GM21786 (cell line): ENCODE measurements around the gene LYZL2.
"Not testable (repeated sequence)": the region's sequence is repeated elsewhere in the genome, so short reads cannot be mapped to it uniquely, and the experiment has no call there.

ENCODE experiments used
- ATAC-seq: cut with Tn5 transposase; IDR thresholded peaks from one replicate; pipeline ENCODE4 v1.9.1; 2021; ENCODE audit not compliant: unreplicated experiment

The LYZL2 gene

GRCh38 chr10:30629653-30630052 lies at the start of gene LYZL2:
Gene LYZL2, minus strand, starts transcription at chr10:30629753. Its CDS starts 2,838 bp downstream, at chr10:30626915.
- ATAC-seq = no peak

DNA sequence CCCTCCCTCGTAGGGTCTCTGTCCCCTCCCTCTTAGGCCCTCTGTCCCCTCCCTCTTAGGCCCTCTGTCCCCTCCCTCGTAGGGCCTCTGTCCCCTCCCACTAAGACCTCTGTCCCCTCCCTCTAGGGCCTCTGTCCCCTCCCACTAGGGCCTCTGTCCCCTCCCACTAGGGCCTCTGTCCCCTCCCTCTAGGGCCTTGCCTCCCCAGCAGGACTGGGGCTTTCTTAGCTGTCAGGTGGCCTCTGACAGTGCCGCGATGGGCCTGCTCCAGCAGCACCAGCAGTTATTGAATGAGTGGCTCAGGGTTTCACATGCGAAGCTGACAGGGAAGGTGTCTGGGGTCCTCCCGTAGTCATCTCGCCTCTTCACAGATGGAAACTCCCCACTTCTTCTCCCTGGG lies 48.1 kb upstream of the LYZL2 start:
- ATAC-seq = not testable (repeated sequence)

- ATAC-seq = not testable (repeated sequence)
These were observed 47.6 kb upstream of the LYZL2 start for GRCh38 chr10:30677146-30677545.

DNA sequence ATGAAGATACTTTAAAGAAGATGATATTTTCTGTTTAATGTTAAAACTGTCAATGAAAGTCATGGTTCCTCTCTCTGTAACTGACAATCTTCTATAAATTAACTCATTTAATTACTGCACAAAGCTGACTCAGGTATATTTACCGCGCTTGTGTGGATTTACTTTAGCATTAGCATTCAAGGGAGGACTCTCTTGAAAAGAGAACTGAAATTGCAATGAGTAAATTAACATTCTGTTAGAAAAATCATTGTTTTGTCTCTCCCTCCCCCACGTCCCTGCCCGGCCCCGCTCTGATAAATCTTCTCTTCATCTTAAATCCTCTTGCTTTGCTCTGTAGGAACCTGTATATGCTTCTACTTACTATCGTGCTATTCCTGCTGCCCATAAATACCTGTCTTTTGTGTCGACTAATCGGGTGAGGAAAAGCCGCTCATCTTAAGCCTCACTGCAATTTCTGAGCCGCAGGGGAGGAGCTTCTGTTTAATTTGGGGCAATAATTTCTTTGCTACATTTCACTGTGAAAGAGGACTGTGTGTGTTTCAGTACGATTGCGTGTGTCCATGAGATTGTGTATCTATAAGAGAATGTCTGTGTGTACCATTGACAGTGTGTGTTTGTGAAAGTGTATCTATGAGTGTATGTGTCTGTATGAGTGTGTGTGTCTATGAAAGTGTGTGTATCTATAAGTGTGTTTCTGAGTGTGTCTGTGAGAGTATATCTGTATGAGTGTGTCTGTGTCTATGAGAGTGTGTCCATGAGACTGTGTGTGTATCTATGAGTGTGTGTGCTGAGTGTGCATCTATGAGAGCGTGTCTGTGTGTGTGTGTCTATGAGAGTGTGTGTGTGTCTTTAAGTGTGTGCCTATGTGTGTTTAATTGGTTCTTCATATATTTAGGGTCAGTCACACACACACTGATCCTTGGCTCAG lies 46.5 kb upstream of the LYZL2 start:
- no peak for ATAC-seq

- ATAC-seq = no peak
These were observed 45.2 kb upstream of the LYZL2 start for GRCh38 chr10:30674796-30675195.

DNA sequence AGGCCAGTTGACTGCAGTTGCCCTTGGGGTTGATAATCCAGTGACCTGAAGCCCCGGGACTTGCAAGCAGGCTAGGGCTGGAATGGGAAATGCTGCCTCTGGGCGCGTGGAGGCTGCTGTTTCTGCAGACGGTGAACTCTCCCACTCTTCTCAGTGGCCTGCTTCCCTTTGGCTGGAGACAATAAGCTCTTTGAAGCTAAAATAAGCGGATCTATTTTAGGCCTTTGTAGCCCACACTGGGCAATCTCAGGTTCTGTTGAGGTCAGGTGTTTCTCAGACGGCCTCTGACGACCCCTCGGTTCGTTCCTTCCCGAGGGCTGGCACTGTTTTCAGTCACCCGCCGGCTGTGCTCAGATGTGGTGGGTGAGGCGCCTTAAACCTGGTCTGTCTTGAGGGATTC lies 43.7 kb upstream of the LYZL2 start:
- not testable (repeated sequence) for ATAC-seq

GRCh38 chr10:30672338-30672737 lies 42.8 kb upstream of the LYZL2 start:
- not testable (repeated sequence) for ATAC-seq

GRCh38 chr10:30671026-30671616 lies 41.6 kb upstream of the LYZL2 start:
- no peak for ATAC-seq

- not testable (repeated sequence) for ATAC-seq
These were observed 38.4 kb upstream of the LYZL2 start for GRCh38 chr10:30667982-30668381.

GRCh38 chr10:30663403-30663802 lies 33.9 kb upstream of the LYZL2 start:
- ATAC-seq = peak; percentile 80

- no peak for ATAC-seq
These were observed 33.3 kb upstream of the LYZL2 start for GRCh38 chr10:30662814-30663213.

DNA sequence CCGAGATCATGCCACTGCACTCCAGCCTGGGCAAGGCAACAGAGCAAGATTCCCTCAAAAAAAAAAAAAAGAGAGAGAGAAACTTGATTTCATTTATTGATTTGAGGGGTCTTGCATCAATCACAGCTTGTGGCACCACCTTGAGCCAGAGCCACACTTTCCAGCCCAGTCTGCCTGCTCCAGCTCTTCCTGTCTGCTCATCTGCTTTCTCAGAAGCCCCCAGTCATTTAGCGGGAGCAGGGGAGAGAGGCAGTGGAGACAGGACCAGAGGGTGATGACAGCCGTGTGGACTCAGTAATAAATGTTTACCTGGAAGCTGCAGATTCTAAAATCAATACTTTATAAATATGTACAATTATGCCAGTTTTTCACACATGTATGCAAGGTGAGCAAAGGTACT lies 30.8 kb upstream of the LYZL2 start:
- ATAC-seq = not testable (repeated sequence)

DNA sequence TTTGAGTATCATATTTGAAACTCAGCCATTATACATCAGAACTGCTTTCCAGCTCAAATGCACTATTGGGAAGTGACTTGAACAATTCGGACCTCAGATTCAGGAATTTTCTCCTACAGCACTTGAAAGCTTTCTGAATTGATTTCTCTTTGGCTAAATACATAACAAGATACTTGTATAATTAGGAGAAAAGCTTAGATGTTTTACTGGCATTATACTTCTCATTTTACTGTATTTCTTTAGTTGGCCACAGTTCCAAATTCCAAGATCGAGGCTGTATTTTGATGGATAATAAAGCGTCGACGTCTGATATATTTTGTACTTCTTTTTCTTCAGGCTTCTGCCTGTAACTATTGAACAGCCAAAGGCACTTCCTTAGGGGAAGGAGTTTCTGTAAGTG lies 26.7 kb upstream of the LYZL2 start:
- ATAC-seq = no peak

- ATAC-seq = not testable (repeated sequence)
These were observed 25.4 kb upstream of the LYZL2 start for GRCh38 chr10:30655001-30655400.

DNA sequence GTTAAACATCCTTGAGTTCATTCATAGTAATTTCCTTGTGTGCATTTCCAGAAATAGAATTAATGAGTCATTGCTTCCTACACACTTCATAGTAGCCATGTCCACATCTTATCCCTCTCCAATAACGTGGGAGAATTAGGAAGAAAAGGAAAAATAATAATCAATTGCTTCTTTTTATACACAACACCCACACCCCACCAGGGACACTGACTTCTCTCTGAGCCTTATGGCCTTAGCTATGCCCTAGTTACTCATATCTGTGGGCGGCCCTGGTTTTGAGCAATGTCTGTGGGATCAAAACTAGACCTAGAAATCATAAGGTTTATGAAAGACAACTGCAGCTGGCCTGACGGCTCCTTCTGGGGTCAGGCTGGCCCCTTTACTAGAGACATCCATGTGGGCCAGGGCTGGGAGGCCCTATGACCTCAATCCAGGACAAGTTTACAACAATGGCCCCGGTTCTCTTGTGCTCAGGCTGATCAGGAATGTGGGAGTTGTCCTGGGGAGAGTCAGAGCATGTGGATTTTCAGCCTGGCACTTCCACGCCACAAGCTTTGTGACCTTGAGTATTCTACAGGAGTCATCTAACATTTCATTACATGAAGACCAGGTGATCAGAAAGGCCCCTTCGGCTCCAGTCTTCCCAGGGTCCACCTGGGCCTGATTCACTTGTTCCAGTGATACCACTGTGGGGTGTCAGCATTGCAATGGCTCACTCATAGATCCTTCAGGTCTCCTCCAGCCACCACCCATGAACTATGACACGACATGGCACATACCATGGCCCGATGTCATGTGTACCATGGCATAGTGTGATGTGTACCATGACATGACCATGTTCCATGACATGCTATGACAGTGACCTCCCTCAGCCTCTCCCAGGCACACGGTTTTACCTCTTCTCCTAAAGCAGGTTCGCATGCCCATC lies 22.2 kb upstream of the LYZL2 start:
- ATAC-seq = not testable (repeated sequence)

GRCh38 chr10:30647089-30647488 lies 17.5 kb upstream of the LYZL2 start:
- ATAC-seq = no peak

DNA sequence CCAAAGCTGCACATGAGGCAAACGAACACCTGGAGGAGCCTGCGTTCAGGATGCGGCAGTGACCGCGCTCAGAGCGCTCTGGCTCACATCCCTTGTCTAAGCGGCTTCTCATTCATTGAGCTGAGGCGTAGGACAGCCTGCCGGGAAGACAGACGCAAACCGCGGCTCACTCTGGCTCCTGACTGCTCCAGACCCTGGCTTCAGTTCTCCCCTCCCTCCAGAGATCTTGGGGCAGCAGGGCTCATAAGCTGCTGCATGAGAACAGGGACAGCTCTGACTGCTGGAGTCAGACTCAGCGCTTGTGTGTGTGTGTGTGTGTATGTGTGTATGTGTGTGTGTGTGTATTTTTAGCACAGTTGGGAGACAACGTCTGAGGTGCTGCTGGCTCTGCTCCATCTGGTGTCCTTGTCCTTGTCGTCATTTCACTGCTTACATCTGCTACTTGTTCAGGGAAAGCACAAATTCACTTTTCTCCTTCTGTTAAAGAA lies 15.8 kb upstream of the LYZL2 start:
- ATAC-seq = no peak

- not testable (repeated sequence) for ATAC-seq
These were observed 14.9 kb upstream of the LYZL2 start for GRCh38 chr10:30644408-30644861.

DNA sequence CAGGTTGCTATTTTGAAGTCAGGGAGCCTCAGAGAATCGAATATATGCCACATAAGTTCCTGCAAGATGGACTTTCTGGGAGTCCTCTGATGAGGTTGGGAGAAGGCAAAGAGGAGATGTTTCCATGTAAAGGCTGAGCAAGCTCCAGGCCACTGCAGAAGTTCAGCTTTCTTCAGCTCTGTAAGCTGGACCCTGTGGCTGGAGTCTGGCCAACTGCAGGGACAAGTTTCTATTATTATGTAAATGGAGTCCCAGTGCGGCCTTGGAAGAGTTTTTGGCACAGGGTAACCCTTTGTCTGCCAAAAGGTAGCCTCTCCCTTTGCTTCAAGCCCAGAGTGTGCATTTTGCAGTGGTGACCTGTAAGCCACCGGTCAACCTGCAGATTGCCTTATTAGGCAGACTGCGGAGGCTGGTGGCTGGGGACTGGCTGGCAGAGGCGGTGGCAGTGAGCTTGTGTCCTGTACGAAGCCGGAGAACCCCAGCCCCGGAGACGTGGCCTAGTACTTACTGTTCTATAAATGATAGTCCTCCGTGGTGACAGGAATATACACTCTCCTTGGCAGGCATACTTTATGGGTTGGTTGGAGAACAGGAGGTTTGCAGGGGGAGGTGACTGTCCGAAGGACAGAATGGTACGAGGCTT lies 14.1 kb upstream of the LYZL2 start:
- not testable (repeated sequence) for ATAC-seq

DNA sequence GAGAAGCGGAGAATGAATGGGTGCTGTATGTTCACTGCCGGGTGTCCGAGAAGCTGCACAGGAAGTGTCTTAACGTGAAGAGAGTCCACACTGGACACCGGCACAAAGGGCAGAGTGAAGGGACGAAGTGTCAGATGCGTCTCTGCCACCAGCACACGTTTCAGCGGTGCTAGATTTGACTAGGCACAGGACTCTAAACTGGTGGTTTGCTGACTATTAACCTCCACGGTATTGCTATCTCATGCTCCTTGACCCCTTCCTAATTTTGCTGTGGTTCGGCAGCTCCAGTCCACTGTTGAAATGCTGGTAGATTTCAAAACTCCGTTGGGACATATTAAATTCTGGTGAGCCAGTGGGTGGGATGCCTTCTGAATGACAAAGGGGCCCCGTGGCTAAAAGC lies 13.3 kb upstream of the LYZL2 start:
- ATAC-seq = not testable (repeated sequence)
